Measurements from ENCODE around the gene KCND3. TPM values are rescaled to one million over a fixed set of nuclear protein-coding genes. Genes with fewer than 3 reads are reported as not detected.

KCND3 gene
- total and polyA plus RNA-seq, 2 experiments from 2014 or later, result 0.10 to 0.18 TPM

- ATAC-seq, result no peak
- H3K27me3 Mint-ChIP-seq (ENCODE audit: insufficient read depth, low read depth, poor library complexity), result no peaks in the 10 kb centered on the region
- Histone ChIP-seq H3K4me1 (ENCODE audit: insufficient read depth) (no peaks in the 10 kb centered on the region; the same call in 1 of the 2 replicates), H3K79me2 (replicated peaks; ENCODE audit: insufficient read depth) (no peaks in the 10 kb centered on the region), H3K4me2 (no peak overlapping the region), H3K27ac (ENCODE audit: low read depth) (no peak overlapping the region), H3K36me3 (ENCODE audit: insufficient read depth) (no peaks in the 10 kb centered on the region), H3K4me3 (no peak overlapping the region), H3K9me2 (ENCODE audit: insufficient read depth) (0 out of 2 replicates have a peak, but pooled peaks cover 4% of the 10 kb centered on the region), H2AFZ (no peak overlapping the region), H4K20me1 (replicated peaks; ENCODE audit: insufficient read depth) (no peaks in the 10 kb centered on the region), H3K27me3 (ENCODE audit: insufficient read depth) (no peaks in the 10 kb centered on the region), H3F3A (replicated peaks; ENCODE audit: low read depth) (no peaks in the 10 kb centered on the region)
- H3K36me3 Mint-ChIP-seq (ENCODE audit: low read depth), result no peaks in the 10 kb centered on the region
- H3K9me3 Mint-ChIP-seq, result no peaks in the 10 kb centered on the region; the same call in 1 of the 3 replicates
- no peak overlapping the region for H3K27ac Mint-ChIP-seq
- no peak overlapping the region for H3K4me3 Mint-ChIP-seq
- peaks cover 10% of the 10 kb centered on the region; the same call in 2 of the 3 replicates for H3K4me1 Mint-ChIP-seq
- no peak for DNase-seq (ENCODE audit: low spot score)
- TF ChIP-seq NANOG (IDR thresholded peaks at IDR 0.05; ENCODE audit: borderline replicate concordance) (no peak), STAT1 (IDR thresholded peaks at IDR 0.05; ENCODE audit: unreplicated experiment) (no peak), CTCF (conservative IDR thresholded peaks at IDR 0.05; ENCODE audit: low read depth in 2 of 2) (no peak)
These were observed 31.8 kb upstream of the KCND3 start for GRCh38 chr1:112021263-112021662.

GRCh38 chr1:112017183-112017582 lies 27.7 kb upstream of the KCND3 start:
- Histone ChIP-seq H3K27me3 (ENCODE audit: insufficient read depth) (no peaks in the 10 kb centered on the region), H3K36me3 (ENCODE audit: insufficient read depth) (no peaks in the 10 kb centered on the region), H3K79me2 (replicated peaks; ENCODE audit: insufficient read depth) (no peaks in the 10 kb centered on the region), H3K4me1 (ENCODE audit: insufficient read depth) (no peaks in the 10 kb centered on the region; the same call in 1 of the 2 replicates), H2AFZ (no peak overlapping the region), H3K9me2 (ENCODE audit: insufficient read depth) (0 out of 2 replicates have a peak, but pooled peaks cover 6% of the 10 kb centered on the region), H3F3A (replicated peaks; ENCODE audit: low read depth) (no peaks in the 10 kb centered on the region), H4K20me1 (replicated peaks; ENCODE audit: insufficient read depth) (no peaks in the 10 kb centered on the region), H3K4me3 (no peak overlapping the region), H3K4me2 (no peak overlapping the region), H3K27ac (ENCODE audit: low read depth) (no peak overlapping the region)
- Mint-ChIP-seq H3K27ac (no peak overlapping the region), H3K9me3 (no peaks in the 10 kb centered on the region; the same call in 1 of the 3 replicates), H3K4me3 (no peak overlapping the region), H3K4me1 (peaks cover 10% of the 10 kb centered on the region; the same call in 2 of the 3 replicates), H3K27me3 (ENCODE audit: insufficient read depth, low read depth, poor library complexity) (peaks cover 2% of the 10 kb centered on the region), H3K36me3 (ENCODE audit: low read depth) (no peaks in the 10 kb centered on the region)
- DNase-seq (ENCODE audit: low spot score) (no peak), ATAC-seq (no peak)
- no peak for TF ChIP-seq EZH2 (IDR thresholded peaks at IDR 0.05; ENCODE audit: low read depth, unreplicated experiment)
- TF ChIP-seq STAT1 (IDR thresholded peaks at IDR 0.05; ENCODE audit: unreplicated experiment), result no peak
- no peak for TF ChIP-seq NANOG (IDR thresholded peaks at IDR 0.05; ENCODE audit: borderline replicate concordance)
- no peak for TF ChIP-seq ZNF114 (CRISPR knock-in tag; IDR thresholded peaks at IDR 0.05)
- no peak for TF ChIP-seq CREB1 (CRISPR knock-in tag; IDR thresholded peaks at IDR 0.05; ENCODE audit: low read depth)
- TF ChIP-seq ZNF462 (CRISPR knock-in tag; IDR thresholded peaks at IDR 0.05), result no peak
- no peak for TF ChIP-seq REST (IDR thresholded peaks at IDR 0.05; ENCODE audit: unreplicated experiment)
- no peak for TF ChIP-seq ZNF331 (CRISPR knock-in tag; IDR thresholded peaks at IDR 0.05; ENCODE audit: low read depth)
- TF ChIP-seq JUNB (IDR thresholded peaks at IDR 0.05; ENCODE audit: unreplicated experiment), result no peak
